Measurements from ENCODE around the gene PTN. TPM values are rescaled to one million over a fixed set of nuclear protein-coding genes. Genes with fewer than 3 reads are reported as not detected.

Gene PTN
- total RNA-seq, 1 donor from 2014 or later = 39.3 TPM

DNA sequence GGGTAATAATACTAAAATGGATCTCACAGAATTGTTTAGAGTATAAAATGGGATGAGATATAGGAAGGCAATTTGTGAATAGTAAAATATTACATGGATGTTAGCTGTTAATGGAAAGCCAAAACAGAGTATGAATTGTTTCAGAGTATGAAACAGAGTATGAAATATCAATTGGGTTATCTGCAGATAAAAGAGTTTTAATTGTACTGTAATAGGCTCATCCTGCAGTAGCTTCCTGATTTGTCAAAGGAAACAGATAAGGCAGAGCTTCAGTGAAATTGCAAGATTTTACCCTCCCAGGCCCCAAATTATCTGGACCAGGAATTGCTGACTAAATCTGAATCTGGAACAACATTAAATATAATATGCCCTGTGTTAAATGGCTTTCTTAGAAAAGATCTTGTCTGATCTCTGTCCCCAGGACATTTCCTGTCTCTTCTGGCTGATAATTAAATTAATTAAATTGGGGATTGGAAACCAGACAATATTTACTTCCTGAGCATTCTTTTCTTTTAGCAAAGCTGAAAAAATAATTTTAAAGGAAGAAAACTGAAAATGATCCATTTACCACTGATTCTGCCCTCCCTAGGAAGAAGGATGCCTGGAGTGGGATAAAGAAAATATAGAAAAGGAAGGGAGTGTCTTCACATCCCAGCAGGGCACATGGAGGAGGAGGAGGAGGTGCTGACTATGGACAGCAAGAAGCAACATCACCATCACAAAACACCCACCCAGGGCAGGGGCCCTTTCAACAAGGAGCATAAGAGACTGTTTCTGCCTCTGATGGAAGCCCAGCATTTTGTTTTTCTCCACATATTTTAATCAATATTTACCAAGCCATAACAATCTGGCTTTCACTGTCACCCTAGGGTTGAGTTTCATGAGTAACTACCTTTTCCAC, 18.5 kb downstream of the PTN start:
- DNase-seq (ENCODE audit: low spot score) = no peak

DNA sequence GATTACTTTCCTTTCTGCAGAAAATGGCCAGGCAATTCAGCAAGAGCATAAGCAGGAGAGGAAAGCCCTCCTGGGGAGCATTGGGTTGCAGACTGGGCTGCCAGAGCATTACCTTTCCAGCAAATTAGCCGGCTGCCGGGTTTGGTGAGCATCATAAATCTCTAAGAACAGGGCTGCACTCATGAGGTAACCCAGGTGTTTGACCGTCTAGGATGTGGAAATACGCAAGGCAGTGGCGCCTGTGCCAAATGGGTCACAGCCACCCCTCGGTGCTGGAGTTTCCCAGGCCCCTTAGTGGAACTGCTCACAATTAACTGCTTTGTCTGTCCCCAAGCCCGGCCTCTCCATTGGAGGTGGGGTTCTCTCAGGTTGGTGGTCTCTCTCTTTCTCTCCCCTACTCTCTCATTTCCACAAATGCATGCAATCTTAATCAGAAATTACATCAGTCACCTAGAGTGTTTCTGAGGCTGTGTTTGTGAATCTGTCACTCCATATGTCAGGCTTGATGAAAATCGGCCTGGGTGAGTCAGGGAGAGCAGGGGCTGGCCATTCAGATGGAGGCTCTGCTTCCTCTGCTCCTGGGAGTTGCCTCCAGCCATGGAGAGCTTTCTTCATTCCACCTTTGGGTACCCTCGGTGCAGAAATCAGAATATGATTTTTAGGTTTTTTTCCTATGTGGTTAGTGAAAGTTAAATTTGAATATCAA, 26.7 kb downstream of the PTN start:
- no peak for DNase-seq (ENCODE audit: low spot score)

DNA sequence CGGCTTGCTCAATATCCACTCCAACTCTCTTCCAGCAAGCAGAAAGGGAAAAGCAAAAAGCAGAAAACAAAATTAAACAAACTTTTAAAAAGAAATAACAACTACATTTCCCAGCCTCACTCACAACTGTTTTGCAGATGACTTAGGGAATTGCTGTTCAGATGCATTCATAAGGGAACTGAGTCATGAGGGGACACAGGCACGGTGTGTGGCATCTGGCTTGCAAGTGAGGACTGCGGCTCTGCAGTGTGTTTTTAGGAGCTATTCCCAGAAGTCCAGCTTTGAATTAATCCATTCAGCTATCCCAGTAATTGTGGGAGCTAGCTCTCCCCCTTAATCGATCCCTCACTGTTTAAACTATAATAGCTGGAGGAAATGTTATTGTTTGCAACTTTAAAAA, 30.3 kb downstream of the PTN start:
- DNase-seq (ENCODE audit: low spot score) = no peak

DNA sequence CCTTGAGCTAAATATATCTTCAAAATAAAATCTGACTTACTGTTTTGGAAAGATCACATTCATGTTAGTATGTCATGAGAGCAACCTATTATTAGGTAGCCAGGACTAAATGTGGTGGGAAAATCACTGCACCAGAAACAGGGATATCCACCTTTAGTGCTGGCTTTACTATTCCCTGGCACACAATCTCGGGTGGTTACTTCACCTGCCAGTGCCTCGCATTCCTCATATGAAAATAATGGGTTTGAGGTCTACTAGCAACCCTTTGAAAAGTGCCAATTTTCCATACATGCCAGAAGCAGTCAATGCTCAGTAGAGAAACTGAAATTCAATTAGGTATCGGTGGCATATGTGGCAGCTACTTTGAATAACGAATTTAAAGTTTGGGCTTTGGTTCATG, 36.8 kb downstream of the PTN start:
- no peak for DNase-seq (ENCODE audit: low spot score)

DNA sequence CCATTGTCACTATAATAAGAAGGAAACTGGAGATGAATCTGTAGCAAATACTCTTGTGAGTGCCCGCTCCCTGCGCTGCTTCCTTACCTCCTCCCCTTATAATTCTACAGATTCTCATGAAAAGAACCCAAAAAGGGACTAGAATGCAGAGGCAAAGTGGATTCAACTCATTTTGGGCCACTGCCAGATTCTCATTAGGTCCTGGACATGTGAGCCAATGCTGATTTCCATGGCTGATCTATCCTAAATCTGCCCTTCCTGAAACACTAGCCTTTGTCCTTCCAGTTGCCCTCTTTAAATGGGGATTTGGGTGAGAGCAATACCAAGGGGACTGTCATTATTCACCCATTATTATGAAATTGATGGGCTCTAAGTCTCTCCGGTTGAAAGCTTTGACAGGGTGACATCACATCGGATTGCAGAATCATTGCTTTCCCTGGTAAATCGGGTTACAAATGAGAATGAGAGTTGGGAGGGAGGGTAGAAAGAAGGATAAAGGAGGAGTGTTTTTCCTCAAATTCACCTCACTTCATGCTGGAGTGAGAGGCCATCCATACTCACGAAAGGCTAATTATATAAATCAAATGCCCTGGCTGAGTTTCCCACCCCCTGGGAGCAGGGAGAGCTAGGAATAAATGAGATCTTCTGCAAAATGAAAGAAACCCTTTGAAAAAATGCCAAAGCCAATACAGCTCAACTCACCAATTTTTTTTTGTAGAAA, 37.5 kb downstream of the PTN start:
- DNase-seq (ENCODE audit: low spot score) = no peak

DNA sequence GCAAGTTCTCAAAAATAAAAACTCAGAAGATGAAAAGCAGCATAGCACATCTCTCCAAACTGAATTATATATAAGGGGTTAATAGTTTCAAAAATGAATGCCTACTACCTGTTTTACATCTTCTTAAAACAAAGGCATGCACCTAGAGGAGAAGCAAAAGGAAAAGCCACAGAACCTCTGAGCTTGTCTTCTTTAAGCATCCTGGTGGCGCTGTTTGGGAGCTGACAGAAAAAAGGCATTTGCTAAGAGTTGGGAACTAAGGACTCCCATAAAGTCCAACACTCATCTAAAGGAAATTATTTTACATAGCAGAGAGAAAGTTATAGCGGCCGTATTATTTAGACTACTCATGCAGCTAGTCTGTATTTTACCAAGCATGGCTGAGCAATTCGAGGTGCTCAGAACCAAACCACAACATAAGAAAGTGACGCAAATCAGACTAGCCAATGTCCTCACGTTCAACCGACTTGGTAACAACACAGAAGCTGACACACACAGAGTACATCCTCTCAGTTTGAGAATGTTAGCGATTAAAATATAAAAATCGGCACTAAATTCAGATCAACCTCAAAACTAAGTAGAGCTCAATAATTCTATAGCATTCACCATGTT, 38.8 kb downstream of the PTN start:
- DNase-seq (ENCODE audit: low spot score) = no peak

DNA sequence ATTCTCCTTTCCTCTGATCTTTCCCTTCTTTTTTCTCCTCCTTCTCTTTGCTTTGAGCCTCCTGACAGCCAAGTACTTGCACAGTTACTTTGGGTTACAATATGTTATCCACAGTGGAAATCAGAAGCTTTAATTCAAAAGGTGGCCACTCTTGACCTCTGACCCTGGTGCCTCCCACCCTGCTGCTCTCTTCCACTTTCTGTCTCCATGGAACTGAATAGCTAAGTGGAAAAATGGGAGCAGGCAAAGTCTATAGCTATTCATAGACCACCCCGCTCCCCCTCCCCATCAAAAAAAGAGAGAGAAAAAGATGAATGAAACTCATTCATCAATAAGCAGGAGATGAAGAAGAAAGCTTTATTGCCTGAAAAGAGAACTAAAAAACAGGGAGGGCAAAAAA, 39.4 kb downstream of the PTN start:
- no peak for DNase-seq (ENCODE audit: low spot score)

DNA sequence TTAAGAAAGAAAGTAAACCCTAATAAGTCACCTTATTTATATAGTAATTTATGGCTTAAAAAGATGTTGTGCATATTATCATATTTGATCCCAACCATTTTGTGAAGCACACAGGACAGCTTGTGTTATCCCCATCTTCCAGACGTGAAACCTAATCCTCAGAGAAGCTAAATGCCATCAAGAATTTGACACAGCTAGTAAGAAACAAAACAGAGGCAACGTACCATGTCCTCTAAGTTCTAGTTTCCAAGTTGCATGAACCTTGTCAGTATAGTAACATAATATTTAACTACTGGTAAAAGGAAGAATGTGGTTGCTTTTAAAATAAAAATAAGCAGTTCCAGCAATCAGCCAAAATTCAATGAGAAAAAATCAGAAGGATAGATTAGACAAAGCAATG, 41.5 kb downstream of the PTN start:
- DNase-seq (ENCODE audit: low spot score) = no peak

DNA sequence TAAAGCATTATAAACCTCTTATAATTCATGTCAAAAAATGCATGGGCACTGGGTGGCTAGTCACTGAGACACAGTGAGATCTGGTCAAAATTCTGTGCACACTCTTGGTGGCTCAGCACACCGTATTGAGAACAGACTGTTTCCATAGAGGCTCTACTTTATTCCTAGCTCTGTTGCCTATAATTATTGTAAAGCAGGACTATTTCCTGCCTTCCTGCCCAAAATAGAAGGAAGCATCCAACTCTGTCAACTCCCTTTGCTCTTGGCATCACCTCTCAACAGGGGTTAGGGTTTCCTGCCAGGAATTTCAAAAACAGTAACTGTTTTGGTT, 45.1 kb downstream of the PTN start:
- no peak for DNase-seq (ENCODE audit: low spot score)

DNA sequence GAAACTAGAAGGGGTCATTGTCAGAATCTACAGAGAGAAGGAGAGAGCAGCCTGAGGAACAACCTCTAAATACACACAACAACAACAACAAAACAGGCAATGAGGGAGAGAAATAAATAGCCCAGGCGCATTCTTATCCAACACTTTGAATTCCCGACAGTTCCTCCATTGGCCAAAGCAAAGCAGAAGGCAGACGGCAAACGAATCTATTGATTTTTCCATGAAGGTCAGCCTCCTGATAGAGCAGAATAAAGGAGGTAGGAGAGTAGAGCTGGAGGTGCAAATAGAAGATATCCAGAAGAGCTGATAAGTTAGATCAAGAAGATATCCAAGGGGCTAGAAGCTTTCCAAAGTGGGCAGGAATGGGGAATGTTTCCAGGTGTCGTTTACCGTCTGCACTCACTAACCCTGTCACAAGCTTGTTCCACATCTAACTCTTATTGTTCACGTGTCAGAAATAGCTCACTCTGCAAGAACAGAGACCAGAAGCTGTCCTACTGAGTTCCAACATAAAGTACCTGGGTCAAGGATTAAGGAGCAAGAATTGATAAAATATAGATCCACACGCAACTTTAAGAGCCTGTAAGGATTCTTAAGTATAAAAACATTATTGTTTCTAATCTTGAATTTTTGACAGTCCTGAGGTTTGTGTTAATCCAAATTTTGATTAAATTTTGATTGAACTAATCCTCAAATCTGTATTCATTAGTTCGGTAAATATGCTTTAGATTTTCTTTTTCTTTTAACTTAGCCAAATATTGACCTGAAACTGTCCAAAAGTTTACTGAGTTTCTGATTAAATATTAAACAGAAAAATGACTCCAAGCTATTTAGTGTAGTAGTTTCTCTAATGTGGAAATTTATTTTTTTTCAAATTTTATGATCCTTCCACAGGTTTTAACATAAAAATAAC, 45.7 kb downstream of the PTN start:
- DNase-seq (ENCODE audit: low spot score) = no peak

DNA sequence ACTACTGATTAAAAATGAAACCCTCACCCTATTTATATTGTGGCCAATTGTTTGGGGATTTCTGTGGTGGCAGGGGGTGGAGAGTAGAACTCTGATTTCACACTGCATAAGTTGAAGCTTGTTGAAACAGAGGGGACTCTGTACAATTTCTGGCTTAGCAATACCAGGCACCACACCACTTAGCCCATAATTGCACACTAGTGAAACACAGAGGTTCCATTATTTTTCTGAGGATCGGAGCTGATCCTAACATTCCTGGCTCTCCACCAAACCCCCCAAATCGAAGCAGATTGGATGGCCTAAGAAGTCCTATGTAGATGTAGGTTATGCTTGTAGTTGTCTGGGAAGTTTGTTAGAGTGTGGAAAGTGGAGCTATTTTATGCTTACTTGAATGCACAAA, 47.0 kb downstream of the PTN start:
- no peak for DNase-seq (ENCODE audit: low spot score)

DNA sequence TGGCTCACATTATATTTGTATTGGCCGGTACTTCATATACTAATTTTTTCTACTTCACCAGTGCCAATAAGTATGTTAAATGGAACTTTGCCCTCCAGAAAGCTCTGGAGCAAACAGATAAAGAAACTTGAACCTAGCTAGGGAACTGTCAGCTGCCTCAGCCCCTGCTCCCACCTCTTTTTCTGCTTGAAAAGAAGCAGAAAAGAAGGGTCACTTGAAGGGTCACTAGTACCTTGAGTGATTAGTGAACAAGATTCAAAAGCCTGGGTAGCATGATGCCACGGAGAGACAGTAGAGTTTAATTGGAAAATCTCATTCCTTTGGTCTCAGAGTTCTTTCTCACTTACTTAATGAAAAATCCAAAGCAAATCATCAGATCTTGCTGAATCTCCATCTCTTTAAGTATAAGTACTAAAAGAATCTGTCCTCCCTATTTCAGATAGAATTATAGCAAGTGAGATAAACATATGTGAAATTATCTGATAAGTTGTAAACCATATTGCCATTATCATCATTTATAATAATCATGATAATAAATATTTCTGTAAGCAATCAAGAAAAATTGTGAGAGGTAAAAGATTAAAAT, 47.7 kb downstream of the PTN start:
- no peak for DNase-seq (ENCODE audit: low spot score)

DNA sequence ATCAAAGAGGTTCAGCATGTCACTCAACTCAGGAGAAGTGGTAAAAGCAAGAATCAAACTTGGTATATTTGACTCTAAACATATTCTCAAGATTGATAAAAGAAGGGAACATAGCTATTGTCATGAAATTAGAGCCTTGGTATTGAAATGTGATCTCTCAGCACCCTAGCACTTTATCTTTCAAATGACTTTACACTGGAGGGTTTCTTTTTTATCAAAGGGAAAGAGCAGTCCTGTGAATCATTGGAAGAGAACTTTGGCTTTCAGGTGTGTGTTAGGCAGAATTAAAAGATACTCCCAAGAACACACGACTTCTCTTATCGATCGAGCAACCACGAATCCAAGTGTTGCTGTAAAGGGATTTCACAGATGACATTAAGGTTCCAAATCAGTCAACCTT, 54.4 kb downstream of the PTN start:
- DNase-seq (ENCODE audit: low spot score) = no peak

DNA sequence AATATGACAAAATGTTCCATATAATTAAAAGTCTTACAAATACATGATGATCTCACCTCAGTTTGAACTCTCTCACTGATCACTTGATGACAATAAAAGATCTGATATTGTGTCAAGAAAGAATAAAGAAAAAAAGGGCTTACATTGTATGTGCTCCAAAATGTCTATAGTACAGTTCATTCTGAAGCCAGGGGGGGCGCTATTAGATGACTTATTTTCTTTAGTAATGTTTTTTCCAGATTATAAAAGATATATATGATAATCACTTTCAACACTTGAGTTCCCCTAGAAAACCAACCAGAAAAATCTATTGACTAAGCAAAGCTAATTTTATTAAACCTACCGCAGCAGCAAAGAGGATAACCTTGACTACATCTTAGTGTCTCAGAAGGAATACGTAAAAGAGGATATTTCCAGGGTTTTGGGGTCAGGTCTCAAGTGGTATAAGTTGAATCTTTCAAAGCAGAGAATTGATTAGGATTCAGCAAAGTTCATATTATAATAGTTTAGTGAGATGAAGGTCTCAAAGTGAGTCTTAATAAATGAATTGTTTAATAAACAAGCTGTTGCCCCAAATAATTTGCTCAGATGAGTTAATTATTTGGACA, 55.8 kb downstream of the PTN start:
- no peak for DNase-seq (ENCODE audit: low spot score)

DNA sequence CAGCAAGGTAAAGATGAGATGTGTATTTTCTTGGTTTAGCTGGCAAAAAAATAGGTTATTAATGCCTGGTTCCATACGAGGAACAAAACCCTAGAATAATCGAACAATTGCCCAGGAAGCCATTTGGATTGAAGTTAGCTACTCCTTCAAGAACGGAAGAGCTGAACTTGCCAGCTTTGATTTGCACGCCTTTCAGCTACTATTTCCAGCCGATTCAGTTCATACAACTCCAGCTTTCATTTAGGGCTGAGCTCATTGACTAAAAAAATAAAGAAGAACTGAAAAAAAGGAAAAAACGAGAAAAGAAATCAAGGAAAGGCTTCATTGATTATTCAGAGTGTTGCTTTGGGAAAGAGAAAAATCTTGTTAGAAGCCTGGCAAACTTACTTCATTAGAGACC, 60.4 kb downstream of the PTN start:
- DNase-seq (ENCODE audit: low spot score) = no peak

DNA sequence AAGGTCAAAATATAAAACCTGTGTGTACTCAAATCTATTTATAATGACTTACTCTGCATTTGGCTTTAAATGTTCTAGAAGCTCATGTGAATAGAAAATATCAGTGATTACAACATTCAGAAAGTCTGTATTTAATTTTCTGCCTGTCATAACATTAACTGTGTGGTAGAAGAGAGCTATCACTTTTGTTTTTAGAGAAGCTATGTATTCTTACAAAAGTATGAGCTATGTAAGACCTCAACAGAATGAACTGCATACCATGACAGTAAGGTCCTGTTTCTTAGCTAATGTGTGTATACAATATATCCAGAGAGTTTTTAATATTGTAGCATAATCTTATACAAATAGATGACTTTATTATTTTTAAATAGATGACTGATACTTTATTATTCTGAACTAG, 61.5 kb downstream of the PTN start:
- no peak for DNase-seq (ENCODE audit: low spot score)

DNA sequence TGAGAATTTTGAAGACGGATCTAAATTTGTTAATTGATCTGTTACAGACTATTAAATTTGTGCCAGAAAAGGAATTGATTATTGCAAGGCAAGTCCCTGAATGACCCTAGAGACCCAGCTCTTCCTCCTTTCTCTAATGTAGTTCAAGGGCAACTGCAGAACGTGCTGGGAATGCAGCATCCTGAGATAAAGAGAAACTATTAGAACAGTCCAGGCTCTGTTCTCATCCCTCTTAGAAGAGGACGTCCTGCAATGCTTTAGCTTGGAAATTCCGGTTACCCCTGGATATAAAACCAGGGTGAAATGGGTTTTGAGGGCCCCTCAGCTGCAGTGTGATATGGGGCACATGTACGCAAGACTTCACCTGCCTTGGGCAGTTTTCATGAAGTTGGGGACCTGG, 67.3 kb downstream of the PTN start:
- no peak for DNase-seq (ENCODE audit: low spot score)

DNA sequence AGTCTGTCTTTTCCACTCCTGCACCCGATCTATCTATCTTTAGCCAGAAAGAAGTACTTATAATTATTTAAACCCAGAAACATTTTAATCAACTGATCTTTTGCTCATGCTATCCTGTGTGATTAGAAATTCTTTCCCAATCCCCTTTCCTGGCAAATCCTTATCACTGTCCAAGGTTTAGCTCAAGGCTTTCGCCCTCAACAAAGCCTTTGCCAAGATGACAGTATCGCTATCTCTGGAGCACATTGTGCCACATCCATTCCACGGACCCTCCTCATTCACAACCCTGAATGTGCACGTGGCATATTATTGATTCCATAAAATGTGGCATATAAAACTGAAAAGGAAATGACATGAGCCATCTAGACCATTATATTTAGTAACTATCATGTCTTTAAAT, 71.3 kb downstream of the PTN start:
- no peak for DNase-seq (ENCODE audit: low spot score)

DNA sequence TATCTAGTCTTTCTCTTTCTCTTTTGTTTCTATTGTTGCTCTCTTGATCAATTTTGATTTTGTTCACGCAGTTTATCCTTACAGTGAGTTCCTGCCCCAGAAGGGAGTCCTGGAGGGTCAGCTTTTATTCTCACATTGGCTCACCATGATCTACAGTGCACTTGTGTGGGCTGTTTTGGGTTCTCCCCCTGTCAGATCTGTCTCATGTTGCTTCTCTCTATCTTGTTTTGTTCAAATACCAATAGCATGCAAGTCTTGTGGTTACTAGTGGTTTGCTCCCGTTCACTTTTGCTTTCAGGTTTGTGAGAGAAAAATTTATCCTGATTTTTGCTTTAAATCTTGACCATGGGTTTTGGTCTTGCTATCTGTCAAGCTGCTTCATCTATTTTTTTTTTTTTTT, 74.3 kb downstream of the PTN start:
- no peak for DNase-seq (ENCODE audit: low spot score)
